ENCODE data around the gene TNFRSF11A. TPM values are rescaled to one million over a fixed set of nuclear protein-coding genes. Genes with fewer than 3 reads are reported as not detected.

Gene TNFRSF11A
- total RNA-seq, 1 experiment from 2014 or later: 2.3 TPM

DNA sequence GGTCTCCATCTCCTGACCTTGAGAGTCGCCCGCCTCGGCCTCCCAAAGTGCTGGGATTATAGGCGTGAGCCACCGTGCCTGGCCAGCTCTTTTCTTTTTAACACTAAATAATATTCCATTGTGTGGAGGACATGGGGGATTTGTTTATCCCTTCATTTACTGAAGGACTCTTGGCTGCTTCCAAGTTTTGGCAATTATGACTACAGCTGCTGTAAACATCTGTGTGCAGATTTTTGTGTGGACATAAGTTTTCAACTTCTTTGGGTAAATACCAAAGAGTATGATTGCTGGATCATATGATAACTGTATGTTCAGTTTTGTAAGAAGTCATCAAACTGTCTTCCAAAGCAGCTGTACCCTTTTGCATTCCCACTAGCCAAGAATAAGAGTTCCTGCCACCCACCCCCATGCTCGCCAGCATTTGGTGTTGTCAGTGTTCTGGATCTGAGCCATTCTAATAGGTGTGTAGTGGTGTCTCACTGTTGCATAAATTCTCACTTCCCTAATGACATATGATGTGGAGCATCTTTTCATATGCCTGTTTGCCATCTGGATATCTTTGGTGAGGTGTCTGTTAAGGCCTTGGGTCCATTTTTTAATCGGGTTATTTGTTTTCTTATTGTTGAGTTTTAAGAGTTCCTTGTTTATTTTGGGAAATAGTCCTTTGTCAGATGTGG is 52.2 kb downstream of the TNFRSF11A start:
- Mint-ChIP-seq H3K27ac (ENCODE audit: low read depth, unreplicated experiment) (no peak overlapping the region), H3K4me1 (ENCODE audit: insufficient read depth, unreplicated experiment) (no peaks in the 10 kb centered on the region), H3K9me3 (ENCODE audit: unreplicated experiment) (no peaks in the 10 kb centered on the region), H3K27me3 (ENCODE audit: insufficient read depth, unreplicated experiment) (no peaks in the 10 kb centered on the region), H3K4me3 (ENCODE audit: unreplicated experiment) (no peak overlapping the region), H3K36me3 (ENCODE audit: insufficient read depth, unreplicated experiment) (no peaks in the 10 kb centered on the region)
- ChIA-PET CTCF (no interaction called here), POLR2A (interaction anchor here (0.5 to 0.7 kb wide), 2 partner anchors 24 to 70 kb away, joined by 3 read pairs; no protein-coding TSS in a partner anchor)
- intact Hi-C loops (cut with micrococcal nuclease): no loop called here
- TF ChIP-seq, protein P1, sequence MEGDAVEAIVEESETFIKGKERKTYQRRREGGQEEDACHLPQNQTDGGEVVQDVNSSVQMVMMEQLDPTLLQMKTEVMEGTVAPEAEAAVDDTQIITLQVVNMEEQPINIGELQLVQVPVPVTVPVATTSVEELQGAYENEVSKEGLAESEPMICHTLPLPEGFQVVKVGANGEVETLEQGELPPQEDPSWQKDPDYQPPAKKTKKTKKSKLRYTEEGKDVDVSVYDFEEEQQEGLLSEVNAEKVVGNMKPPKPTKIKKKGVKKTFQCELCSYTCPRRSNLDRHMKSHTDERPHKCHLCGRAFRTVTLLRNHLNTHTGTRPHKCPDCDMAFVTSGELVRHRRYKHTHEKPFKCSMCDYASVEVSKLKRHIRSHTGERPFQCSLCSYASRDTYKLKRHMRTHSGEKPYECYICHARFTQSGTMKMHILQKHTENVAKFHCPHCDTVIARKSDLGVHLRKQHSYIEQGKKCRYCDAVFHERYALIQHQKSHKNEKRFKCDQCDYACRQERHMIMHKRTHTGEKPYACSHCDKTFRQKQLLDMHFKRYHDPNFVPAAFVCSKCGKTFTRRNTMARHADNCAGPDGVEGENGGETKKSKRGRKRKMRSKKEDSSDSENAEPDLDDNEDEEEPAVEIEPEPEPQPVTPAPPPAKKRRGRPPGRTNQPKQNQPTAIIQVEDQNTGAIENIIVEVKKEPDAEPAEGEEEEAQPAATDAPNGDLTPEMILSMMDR (IDR thresholded peaks at IDR 0.05; ENCODE audit: unreplicated experiment): no peak
- BruUV-seq (replicated peaks): no TSS peak
- no peak for DNase-seq (ENCODE audit: unreplicated experiment)

DNA sequence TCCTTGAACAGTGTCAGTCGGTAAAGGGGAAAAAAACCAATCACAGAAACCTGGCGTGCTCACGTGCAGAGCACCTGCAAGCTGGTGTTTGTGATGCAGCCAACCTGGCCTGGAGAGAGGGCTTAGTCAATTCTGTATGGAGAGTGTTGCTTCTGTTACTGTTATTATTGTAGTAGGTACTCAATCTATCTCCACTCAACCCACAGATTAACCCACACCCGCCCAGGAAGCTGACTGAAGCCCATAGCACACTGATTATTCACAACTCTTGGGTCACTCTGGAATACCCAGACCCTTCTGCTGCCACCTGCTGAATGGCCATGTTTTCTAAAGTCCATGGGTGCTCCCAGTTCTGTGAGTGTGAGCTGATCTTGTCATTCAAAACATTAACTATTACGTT is 53.9 kb downstream of the TNFRSF11A start:
- ChIA-PET CTCF (no interaction called here), POLR2A (no interaction called here)
- no peak for DNase-seq (ENCODE audit: unreplicated experiment)
- Mint-ChIP-seq H3K27me3 (ENCODE audit: insufficient read depth, unreplicated experiment) (no peaks in the 10 kb centered on the region), H3K9me3 (ENCODE audit: unreplicated experiment) (no peaks in the 10 kb centered on the region), H3K4me3 (ENCODE audit: unreplicated experiment) (no peak overlapping the region), H3K36me3 (ENCODE audit: insufficient read depth, unreplicated experiment) (no peaks in the 10 kb centered on the region), H3K4me1 (ENCODE audit: insufficient read depth, unreplicated experiment) (peaks cover 4% of the 10 kb centered on the region), H3K27ac (ENCODE audit: low read depth, unreplicated experiment) (no peak overlapping the region)
- intact Hi-C loops (cut with micrococcal nuclease): no loop called here
- BruUV-seq (replicated peaks): no TSS peak
- TF ChIP-seq, protein P1 (IDR thresholded peaks at IDR 0.05; ENCODE audit: unreplicated experiment): no peak

DNA sequence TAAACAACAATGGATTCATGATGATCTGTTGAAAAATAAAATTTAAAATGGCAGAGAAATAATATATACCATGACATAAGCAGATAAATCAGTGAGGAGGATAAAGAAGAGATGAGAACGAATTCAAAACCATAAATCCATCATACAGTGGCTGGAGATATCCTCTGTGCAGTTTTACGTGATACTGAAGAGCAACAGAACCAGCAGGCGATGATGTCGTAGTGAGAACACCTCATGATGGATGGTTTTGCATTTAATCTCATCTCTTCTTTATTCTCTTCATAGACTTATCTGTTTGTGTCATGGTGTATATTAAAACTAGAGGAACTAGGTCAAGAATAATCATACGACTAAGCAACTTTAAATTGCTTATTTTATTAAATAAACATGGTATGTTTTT is 56.3 kb downstream of the TNFRSF11A start:
- H3K36me3 Mint-ChIP-seq (ENCODE audit: insufficient read depth, unreplicated experiment): no peaks in the 10 kb centered on the region
- intact Hi-C loops (cut with micrococcal nuclease): no loop called here
- ChIA-PET CTCF (no interaction called here), POLR2A (no interaction called here)
- no peak for DNase-seq (ENCODE audit: unreplicated experiment)
- no peak overlapping the region for H3K27ac Mint-ChIP-seq (ENCODE audit: low read depth, unreplicated experiment)
- no TSS peak for BruUV-seq (replicated peaks)
- no peak overlapping the region for H3K4me3 Mint-ChIP-seq (ENCODE audit: unreplicated experiment)
- TF ChIP-seq, protein P1 (IDR thresholded peaks at IDR 0.05; ENCODE audit: unreplicated experiment): no peak
- H3K4me1 Mint-ChIP-seq (ENCODE audit: insufficient read depth, unreplicated experiment): peaks cover 6% of the 10 kb centered on the region
- H3K27me3 Mint-ChIP-seq (ENCODE audit: insufficient read depth, unreplicated experiment): no peaks in the 10 kb centered on the region
- H3K9me3 Mint-ChIP-seq (ENCODE audit: unreplicated experiment): no peaks in the 10 kb centered on the region

DNA sequence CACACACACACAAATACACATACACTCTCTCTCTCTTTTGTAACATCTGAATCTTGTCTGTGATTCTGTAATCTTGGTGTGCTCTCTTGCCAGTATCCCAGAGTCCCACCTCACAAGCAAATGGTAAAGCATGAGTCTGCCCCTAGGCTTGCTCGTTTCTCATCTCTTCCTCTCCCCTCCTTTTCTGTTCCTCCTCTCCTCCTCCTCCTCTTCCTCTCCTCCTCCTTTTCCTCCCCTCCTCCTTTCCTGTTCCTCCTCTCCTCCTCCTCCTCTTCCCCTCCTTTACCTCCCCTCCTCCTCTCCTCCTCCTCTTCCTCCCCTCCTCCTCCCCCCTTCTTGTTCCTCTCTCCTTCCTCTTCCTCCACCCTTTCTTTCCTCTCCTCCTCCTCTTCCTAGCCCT is 59.0 kb downstream of the TNFRSF11A start:
- CTCF ChIA-PET: no interaction called here
- intact Hi-C loops (cut with micrococcal nuclease): no loop called here

More for the DNA sequence above, 59.0 kb downstream of the TNFRSF11A start:
- BruUV-seq (replicated peaks): no TSS peak
- DNase-seq (ENCODE audit: unreplicated experiment): no peak
- TF ChIP-seq, protein P1 (IDR thresholded peaks at IDR 0.05; ENCODE audit: unreplicated experiment): no peak
- no peaks in the 10 kb centered on the region for H3K9me3 Mint-ChIP-seq (ENCODE audit: unreplicated experiment)
- peak overlapping the region; percentile 47 for H3K4me3 Mint-ChIP-seq (ENCODE audit: unreplicated experiment)
- POLR2A ChIA-PET: no interaction called here
- no peaks in the 10 kb centered on the region for H3K36me3 Mint-ChIP-seq (ENCODE audit: insufficient read depth, unreplicated experiment)
- no peaks in the 10 kb centered on the region for H3K27me3 Mint-ChIP-seq (ENCODE audit: insufficient read depth, unreplicated experiment)
- H3K4me1 Mint-ChIP-seq (ENCODE audit: insufficient read depth, unreplicated experiment): peaks cover 15% of the 10 kb centered on the region
- H3K27ac Mint-ChIP-seq (ENCODE audit: low read depth, unreplicated experiment): no peak overlapping the region
